ENCODE results near the gene AQP1. TPM values are rescaled to one million over a fixed set of nuclear protein-coding genes. Genes with fewer than 3 reads are reported as not detected.

Gene AQP1
- polyA plus RNA-seq, 3 donors: 183 to 258 (median 218) TPM

- no peak for DNase-seq (ENCODE audit: low read depth in 3 of 3, low spot score in 2 of 3)
Observed at GRCh38 chr7:30905078-30906012, 6.3 kb upstream of the AQP1 start.

GRCh38 chr7:30906014-30906413 is 5.6 kb upstream of the AQP1 start:
- DNase-seq (ENCODE audit: low read depth in 3 of 3, low spot score in 2 of 3): no peak

- no peak for DNase-seq (ENCODE audit: low read depth in 3 of 3, low spot score in 2 of 3)
Observed at GRCh38 chr7:30906515-30907240, 5.0 kb upstream of the AQP1 start.

- DNase-seq (ENCODE audit: low read depth in 3 of 3, low spot score in 2 of 3): no peak
Observed at GRCh38 chr7:30907527-30908267, 4.0 kb upstream of the AQP1 start.

- DNase-seq (ENCODE audit: low read depth in 3 of 3, low spot score in 2 of 3): no peak
Observed at GRCh38 chr7:30908681-30909080, 3.0 kb upstream of the AQP1 start.

GRCh38 chr7:30909431-30909830 is 2.2 kb upstream of the AQP1 start:
- no peak for DNase-seq (ENCODE audit: low read depth in 3 of 3, low spot score in 2 of 3)

GRCh38 chr7:30910411-30911073 is 1.1 kb upstream of the AQP1 start:
- DNase-seq (ENCODE audit: low read depth in 3 of 3, low spot score in 2 of 3): no peak

GRCh38 chr7:30911133-30911532 is 520 bp upstream of the AQP1 start:
- DNase-seq (ENCODE audit: low read depth in 3 of 3, low spot score in 2 of 3): no peak

- no peak for DNase-seq (ENCODE audit: low read depth in 3 of 3, low spot score in 2 of 3)
Observed at GRCh38 chr7:30912021-30912730, 523 bp downstream of the AQP1 start.

- DNase-seq (ENCODE audit: low read depth in 3 of 3, low spot score in 2 of 3): no peak
Observed at GRCh38 chr7:30912731-30912985, 1.0 kb downstream of the AQP1 start.

- DNase-seq (ENCODE audit: low read depth in 3 of 3, low spot score in 2 of 3): no peak
Observed at GRCh38 chr7:30912986-30913811, 1.5 kb downstream of the AQP1 start.

- DNase-seq (ENCODE audit: low read depth in 3 of 3, low spot score in 2 of 3): no peak
Observed at GRCh38 chr7:30913821-30914515, 2.3 kb downstream of the AQP1 start.

- no peak for DNase-seq (ENCODE audit: low read depth in 3 of 3, low spot score in 2 of 3)
Observed at GRCh38 chr7:30914596-30914995, 2.9 kb downstream of the AQP1 start.

GRCh38 chr7:30915005-30915601 is 3.5 kb downstream of the AQP1 start:
- DNase-seq (ENCODE audit: low read depth in 3 of 3, low spot score in 2 of 3): no peak

GRCh38 chr7:30915751-30916150 is 4.1 kb downstream of the AQP1 start:
- DNase-seq (ENCODE audit: low read depth in 3 of 3, low spot score in 2 of 3): no peak

- DNase-seq (ENCODE audit: low read depth in 3 of 3, low spot score in 2 of 3): no peak
Observed at GRCh38 chr7:30916255-30916654, 4.6 kb downstream of the AQP1 start.

GRCh38 chr7:30916767-30917166 is 5.1 kb downstream of the AQP1 start:
- no peak for DNase-seq (ENCODE audit: low read depth in 3 of 3, low spot score in 2 of 3)

- no peak for DNase-seq (ENCODE audit: low read depth in 3 of 3, low spot score in 2 of 3)
Observed at GRCh38 chr7:30917216-30917893, 5.7 kb downstream of the AQP1 start.

Data from right renal cortex interstitium (tissue), 3 donors.